GM12875 (cell line): ENCODE measurements around the gene ARID1B.

Experiments used
- H3K4me3 ChIP-seq: one replicate; pipeline ENCODE4 v1.5.1; 2011; ENCODE audit warnings: low read depth, low read length, control low read depth
- TF ChIP-seq, protein P1 (sequence below): IDR thresholded peaks from 2 replicates; pipeline ENCODE4 v1.5.1; 2011; ENCODE audit warnings: low read depth, mild to moderate bottlenecking, control low read depth, inconsistent platforms, low read length, moderate library complexity, borderline replicate concordance; ENCODE audit not compliant: insufficient read depth

The ARID1B gene

DNA sequence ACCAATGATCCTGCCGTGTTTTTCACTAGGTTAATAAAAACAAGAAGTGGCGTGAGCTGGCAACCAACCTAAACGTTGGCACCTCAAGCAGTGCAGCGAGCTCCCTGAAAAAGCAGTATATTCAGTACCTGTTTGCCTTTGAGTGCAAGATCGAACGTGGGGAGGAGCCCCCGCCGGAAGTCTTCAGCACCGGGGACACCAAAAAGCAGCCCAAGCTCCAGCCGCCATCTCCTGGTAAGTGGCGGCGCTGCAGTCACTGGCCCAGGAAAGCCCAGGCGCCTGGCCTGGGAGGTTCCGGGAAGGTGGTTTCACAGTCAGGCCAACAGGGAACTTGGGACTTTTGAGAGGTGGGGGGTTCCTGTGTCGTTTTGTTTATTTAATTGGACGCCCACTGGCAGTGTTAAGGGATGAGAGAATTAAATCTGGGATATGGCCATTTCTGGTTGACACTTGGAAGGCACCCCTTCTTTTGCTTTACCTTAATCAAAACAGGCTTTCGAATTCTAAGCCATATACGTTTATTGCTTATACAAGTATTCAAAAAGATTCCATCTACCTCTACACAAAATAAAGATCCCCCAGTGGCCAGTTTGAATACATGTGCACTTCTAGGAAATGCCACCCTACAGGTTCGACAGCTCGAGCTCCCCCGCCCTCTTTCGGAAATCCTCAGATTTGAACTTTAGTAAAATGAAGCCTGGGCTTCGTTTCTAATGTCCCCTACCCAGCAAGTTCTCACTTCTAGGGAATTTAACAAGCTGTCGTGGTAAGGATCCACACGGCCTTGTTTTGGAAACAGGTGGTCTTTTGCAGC, 407.2 kb downstream of the ARID1B start:
- TF ChIP-seq, protein P1, sequence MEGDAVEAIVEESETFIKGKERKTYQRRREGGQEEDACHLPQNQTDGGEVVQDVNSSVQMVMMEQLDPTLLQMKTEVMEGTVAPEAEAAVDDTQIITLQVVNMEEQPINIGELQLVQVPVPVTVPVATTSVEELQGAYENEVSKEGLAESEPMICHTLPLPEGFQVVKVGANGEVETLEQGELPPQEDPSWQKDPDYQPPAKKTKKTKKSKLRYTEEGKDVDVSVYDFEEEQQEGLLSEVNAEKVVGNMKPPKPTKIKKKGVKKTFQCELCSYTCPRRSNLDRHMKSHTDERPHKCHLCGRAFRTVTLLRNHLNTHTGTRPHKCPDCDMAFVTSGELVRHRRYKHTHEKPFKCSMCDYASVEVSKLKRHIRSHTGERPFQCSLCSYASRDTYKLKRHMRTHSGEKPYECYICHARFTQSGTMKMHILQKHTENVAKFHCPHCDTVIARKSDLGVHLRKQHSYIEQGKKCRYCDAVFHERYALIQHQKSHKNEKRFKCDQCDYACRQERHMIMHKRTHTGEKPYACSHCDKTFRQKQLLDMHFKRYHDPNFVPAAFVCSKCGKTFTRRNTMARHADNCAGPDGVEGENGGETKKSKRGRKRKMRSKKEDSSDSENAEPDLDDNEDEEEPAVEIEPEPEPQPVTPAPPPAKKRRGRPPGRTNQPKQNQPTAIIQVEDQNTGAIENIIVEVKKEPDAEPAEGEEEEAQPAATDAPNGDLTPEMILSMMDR, result peak; percentile 65
- no peak overlapping the region for H3K4me3 ChIP-seq

- TF ChIP-seq, protein P1, result no peak
These were observed 408.0 kb downstream of the ARID1B start for GRCh38 chr6:157185171-157185570.

DNA sequence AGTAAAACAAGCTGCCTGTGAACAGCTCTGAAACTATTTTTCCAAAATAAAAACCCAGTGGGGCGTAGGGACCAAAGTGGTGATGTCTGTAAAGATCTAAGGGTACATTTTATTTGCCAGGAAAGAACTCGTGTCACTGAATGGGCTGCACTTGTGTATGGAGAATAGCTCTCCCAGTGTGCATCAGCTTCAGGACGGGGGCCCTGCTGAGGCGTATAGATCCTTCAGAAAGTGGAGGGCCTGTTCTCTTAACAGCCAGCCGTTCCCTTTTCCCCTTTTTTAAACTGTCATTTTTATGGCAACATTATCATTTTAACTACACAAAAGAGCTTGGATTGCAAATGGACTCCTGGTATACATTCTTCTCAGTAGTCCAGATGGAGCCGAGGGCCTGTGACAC, 408.8 kb downstream of the ARID1B start:
- TF ChIP-seq, protein P1, result no peak
- no peak overlapping the region for H3K4me3 ChIP-seq

More at GRCh38 chr6:157185171-157185570, 408.0 kb downstream of the ARID1B start:
- no peak overlapping the region for H3K4me3 ChIP-seq

DNA sequence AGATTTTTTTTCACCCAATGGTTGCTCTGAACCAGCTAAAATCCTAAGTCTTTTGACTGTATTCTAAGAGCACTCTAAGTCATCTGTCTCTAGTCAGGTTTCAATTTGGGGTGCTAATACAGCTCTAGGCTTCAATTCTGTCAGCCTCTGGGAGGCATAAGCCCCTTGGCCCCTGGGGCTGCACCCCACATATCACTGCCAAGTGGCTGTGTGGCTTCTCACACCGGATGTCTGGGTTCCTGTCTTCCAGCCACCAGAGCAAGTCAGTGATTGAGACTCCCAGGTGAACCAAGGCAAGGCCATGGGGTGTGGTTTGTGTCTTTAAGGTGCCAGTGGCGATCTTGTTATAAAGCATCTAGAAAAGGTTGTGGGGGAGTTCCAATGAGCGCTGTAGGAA, 409.6 kb downstream of the ARID1B start:
- TF ChIP-seq, protein P1, result no peak
- no peak overlapping the region for H3K4me3 ChIP-seq

- TF ChIP-seq, protein P1, result no peak
- no peak overlapping the region for H3K4me3 ChIP-seq
These were observed 410.3 kb downstream of the ARID1B start for GRCh38 chr6:157187182-157188083.

DNA sequence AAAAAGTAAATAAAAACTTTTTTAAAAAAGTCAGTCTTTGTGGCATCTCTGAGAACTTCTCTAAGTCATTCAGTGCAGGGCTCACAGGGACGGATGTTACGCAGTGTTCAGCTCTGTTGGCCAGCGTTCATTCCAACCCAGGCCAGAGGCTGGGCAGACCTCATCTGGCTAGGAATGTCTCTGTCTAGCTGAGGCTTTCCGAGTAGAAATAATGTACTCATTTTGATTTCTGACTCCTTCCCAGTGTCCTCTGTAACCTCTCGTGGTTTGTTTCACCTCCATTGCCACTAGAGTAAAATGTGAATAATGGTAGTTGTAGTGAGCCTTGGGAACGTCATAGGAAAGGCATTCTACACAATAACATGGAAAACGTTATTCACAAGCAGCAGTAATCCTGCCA, 411.0 kb downstream of the ARID1B start:
- H3K4me3 ChIP-seq, result no peak overlapping the region
- TF ChIP-seq, protein P1, result no peak
